Measurements from ENCODE around the gene PRRT1B.

GRCh38 chr9:131517761-131518190 lies 27.5 kb upstream of the PRRT1B start:
- no peak for TF ChIP-seq CTCF (IDR thresholded peaks at IDR 0.05)
- TF ChIP-seq POLR2A (IDR thresholded peaks at IDR 0.05), result no peak

Measured in transverse colon (tissue), 3 donors.